ENCODE data around the gene LRRC25.

DNA sequence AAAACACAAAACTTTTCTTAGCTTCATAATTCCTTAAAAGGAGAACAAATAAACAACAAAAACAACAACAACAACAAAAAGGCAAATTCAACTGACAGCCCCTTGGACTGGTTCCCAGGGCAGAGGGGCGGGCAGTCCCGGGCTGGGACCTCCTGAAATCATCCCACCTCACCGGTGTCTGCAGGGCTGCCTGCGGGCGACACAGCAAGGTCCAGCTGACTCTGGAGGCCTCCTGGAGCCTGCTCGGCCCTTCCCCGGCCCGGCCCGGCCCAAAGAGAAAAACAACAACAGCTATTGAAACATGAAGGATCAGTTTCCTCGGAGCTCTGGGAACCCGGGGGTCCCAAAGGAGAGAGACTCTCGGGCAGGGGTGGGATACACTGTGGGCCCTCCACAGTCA is 45.5 kb upstream of the LRRC25 start:
- TF ChIP-seq, protein P1, sequence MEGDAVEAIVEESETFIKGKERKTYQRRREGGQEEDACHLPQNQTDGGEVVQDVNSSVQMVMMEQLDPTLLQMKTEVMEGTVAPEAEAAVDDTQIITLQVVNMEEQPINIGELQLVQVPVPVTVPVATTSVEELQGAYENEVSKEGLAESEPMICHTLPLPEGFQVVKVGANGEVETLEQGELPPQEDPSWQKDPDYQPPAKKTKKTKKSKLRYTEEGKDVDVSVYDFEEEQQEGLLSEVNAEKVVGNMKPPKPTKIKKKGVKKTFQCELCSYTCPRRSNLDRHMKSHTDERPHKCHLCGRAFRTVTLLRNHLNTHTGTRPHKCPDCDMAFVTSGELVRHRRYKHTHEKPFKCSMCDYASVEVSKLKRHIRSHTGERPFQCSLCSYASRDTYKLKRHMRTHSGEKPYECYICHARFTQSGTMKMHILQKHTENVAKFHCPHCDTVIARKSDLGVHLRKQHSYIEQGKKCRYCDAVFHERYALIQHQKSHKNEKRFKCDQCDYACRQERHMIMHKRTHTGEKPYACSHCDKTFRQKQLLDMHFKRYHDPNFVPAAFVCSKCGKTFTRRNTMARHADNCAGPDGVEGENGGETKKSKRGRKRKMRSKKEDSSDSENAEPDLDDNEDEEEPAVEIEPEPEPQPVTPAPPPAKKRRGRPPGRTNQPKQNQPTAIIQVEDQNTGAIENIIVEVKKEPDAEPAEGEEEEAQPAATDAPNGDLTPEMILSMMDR (IDR thresholded peaks at IDR 0.05) = no peak
- TF ChIP-seq POLR2A (IDR thresholded peaks at IDR 0.05) = no peak
- TF ChIP-seq POLR2AphosphoS5 (IDR thresholded peaks at IDR 0.05) = no peak
- TF ChIP-seq EP300 (IDR thresholded peaks at IDR 0.05) = no peak
